Stimulated activated CD4-positive, alpha-beta T cell treated with anti-CD3 and anti-CD28 coated beads, Interleukin-4, amount 100 ng/mL, for 24 hours (primary cell): ENCODE measurements around the gene PKD1.

Experiments
- DNase-seq: peaks from one replicate; pipeline ENCODE4 v3.0.0-alpha.2; 2020

PKD1 gene

DNA sequence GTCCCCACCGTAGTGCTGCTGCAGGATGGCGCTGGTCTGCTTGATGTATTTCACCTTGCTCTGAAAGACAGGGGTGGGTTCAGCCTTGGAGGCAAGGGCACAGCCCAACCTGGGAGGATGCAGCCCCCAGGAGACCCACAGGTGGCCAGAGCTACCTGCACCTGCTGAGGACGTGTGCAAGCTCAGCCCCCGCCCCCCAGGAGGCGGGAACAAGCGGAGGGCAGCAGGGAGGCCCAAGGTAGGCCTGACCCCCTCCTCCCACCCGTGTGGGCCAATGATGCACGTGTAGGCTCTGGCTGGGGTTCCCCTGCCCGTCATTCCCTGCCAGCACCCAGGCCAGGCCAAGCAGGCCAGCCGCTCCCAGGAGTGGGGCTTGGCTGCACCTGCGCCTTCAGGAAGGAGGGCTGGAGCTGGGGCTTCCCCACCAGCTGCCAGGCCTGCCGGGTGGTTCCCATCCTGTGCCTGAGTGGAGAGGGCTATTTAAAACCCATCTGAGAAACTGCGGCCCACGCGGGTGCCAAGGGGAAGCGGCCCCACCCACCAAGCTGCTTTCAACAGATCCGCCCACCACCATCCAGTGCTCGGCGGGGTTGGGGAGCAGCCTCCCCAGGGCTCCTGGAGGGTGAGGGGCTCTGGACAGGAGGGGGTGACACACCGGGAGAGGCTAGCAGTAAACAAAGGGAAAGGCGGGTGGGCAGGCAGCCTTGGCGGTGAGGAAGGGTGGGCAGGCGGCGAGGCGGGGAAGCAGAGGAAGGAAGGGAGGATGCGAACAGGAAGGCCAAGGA, 91.8 kb downstream of the PKD1 start:
- DNase-seq, result no peak

DNA sequence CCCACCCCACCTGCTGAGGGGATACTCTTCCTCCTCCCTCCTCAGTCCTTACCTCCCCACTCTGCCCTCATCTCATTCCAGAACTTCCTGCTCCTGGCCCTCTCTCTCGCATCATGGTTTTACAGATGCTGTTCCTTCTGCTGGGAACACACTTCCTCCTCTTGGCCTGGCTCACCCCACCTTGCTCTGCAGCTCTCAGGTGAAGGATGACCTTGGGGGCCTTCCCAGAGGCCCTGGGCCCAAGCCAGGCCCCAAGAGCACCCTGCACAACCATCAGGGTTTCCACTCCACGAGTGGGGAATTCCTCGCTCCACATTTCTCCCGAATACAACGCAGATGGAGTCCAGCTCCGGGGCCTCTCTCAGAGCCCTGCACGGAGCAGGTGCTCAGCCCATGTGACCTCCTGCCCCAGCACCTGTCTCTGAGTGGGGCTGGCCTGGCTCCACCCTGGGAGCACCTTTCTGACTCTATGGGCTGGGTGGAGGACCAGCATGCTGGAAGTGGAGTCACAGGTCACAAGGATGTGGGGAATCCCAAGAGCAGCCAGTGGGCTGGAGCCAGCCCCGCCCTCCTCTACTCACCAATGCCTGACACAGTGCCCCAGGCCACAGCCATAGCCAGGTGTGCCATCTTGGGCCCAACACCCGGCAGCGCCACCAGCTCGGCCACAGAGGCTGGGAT, 92.6 kb downstream of the PKD1 start:
- no peak for DNase-seq

DNA sequence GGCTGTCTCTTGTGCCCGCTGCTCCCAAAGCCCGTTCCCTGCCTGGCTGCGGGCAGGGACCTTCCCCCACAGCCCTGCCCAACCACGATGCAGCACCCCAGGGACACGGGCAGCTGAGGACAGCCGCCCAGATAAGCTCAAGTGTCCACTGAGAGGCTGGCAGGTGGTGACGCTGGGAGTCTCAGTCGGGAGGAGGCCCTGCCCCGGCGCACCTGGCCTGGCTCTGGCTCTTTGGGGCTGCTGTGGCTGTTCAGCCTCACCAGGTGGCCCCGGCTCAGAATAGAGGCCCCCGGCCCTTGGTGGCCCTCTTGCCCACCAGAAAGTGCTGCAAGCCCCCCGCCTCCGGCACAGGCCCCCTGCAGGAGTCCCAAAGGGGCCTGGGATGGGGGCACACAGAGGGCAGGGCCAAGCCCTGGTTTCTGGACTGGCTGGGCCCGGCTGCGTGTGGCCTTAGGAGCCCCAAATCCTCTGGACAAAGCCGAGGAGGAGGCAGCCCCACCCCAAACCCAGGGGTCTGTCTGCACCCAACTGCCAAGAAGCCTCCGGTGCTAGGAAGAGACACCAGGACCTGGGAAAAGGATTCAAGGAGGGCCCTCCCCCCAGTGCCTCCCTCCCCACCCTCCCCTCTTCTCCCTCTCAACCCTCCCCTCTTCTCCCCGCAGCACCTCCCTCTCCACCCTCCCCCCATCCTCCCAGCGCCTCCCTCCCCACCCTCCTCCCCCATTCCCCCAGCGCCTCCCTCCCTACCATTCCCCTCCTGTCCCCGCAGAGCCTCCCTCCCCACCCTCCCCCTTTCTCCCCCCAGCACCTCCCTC, 93.3 kb downstream of the PKD1 start:
- no peak for DNase-seq

GRCh38 chr16:2040787-2041522, 94.7 kb downstream of the PKD1 start:
- no peak for DNase-seq

DNA sequence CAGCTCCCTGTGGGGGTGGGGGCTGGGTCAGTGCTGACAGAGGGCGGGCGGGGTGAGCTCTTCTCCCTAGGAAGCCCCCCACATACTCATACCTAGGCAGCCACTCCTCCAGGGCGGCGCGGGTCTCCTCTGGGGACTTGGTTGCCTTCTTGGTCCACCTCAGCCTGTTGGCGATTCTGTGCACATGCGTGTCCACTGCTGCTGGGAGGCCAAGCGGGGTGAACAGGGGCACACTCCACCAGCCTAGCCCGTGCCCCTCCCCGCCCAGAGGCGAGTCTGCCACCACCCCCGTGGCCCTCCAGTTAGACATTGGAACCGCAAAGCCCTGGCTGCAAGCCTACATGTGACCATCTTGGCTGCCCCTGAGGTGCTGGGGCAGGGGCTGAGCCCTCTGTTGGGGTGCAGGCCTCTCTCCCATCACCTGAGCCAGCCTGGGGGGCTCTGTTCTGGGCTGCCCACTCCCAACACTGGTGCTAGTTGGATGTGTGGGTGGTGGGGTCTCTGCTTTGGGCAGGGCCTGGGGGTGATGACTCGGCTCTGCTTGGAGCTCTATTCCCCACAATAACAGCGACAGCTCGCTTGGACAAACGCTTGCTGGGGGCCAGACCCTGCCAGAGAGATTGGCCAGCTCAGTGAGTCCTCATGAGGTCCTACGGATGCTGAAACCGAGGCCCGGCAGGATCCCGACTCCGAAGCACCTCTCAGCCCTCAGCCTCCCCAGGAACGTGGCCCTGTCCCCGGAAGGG, 95.5 kb downstream of the PKD1 start:
- DNase-seq, result no peak

DNA sequence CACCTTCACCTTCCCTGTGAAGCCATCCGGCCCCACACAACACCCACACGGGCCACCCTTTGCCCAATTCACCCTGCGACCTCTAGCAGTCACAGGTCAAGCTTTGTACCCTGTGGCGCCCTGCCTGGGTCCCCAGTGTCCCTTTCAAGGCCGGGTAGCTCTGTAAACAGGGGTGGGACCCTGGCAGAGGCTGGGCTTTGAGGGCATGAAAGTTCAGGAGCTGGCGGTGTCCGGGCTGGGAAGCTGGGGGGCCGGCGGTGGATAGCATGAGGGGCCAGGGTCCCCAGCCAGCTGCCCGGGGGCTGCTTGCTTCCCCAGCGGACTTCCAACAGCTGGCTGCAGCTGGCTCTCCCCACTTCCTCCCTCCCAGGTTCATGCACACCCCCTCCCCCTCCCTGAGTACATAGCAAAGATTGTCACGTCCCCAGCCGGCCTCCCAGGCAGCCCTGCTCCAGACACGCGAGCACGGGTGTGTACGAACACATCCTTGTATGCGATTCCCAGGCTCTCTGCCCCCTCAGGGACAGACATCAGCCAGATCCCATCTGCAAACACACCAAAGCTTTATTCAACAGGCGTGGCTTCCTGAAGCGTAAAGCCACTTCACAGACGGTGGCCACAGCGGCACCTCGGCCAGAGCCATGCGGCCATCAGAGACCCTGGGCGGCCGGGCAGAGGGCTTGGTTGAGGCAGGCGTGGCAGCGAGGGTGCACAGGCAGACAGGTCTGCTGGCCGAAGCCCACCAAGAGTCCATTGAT, 96.2 kb downstream of the PKD1 start:
- no peak for DNase-seq
